HepG2 (cell line): ENCODE results near the gene SP3. TPM values are rescaled to one million over a fixed set of nuclear protein-coding genes. Genes with fewer than 3 reads are reported as not detected.

ENCODE experiments used
- ARNT ChIP-seq: fragments of 450-650 bp; IDR thresholded peaks from 2 replicates; pipeline ENCODE4 v1.6.1; 2017
- ASH2L ChIP-seq: fragments of 300-600, 200-600 bp; sonication (generic); IDR thresholded peaks from 2 replicates; pipeline ENCODE4 v1.7.0; 2017; ENCODE audit warnings: low read depth, mild to moderate bottlenecking, moderate library complexity, mixed read lengths, low read length; ENCODE audit not compliant: insufficient read length
- ATAD3A ChIP-seq: sonication (generic); formaldehyde crosslinking; IDR thresholded peaks from 2 replicates; pipeline ENCODE4 v1.4.0; 2020; ENCODE audit warnings: missing genetic modification reagents
- ATRX ChIP-seq: sonication (generic); formaldehyde crosslinking; IDR thresholded peaks from 2 replicates; pipeline ENCODE4 v1.4.0; 2020; ENCODE audit warnings: missing genetic modification reagents, borderline replicate concordance
- GLI4 ChIP-seq: sonication (generic); formaldehyde crosslinking; IDR thresholded peaks from 2 replicates; pipeline ENCODE4 v1.5.1; 2020; ENCODE audit warnings: missing genetic modification reagents, mild to moderate bottlenecking, moderate library complexity, borderline replicate concordance
- GTF2F1 ChIP-seq: fragments of 150-350 bp; IDR thresholded peaks from 2 replicates; pipeline ENCODE4 v1.6.1; 2014; ENCODE audit warnings: low read length
- GTF3A ChIP-seq: sonication (generic); formaldehyde crosslinking; conservative IDR thresholded peaks from 2 replicates; pipeline ENCODE4 v1.4.0; 2020; ENCODE audit warnings: mild to moderate bottlenecking, missing genetic modification reagents
- GZF1 ChIP-seq: sonication (generic); formaldehyde crosslinking; IDR thresholded peaks from 2 replicates; pipeline ENCODE4 v1.5.1; 2020; ENCODE audit warnings: mild to moderate bottlenecking, missing genetic modification reagents
- HDAC2 ChIP-seq: sonication (generic); formaldehyde crosslinking; IDR thresholded peaks from 2 replicates; pipeline ENCODE4 v1.4.0; 2020; ENCODE audit warnings: missing genetic modification reagents
- MAF1 ChIP-seq: sonication (generic); formaldehyde crosslinking; IDR thresholded peaks from 2 replicates; pipeline ENCODE4 v1.5.0; 2020; ENCODE audit warnings: missing genetic modification reagents, borderline replicate concordance
- MIXL1 ChIP-seq: IDR thresholded peaks from 2 replicates; pipeline ENCODE4 v1.6.1; 2016
- RFX3 ChIP-seq: IDR thresholded peaks from 2 replicates; pipeline ENCODE4 v1.6.1; 2016; ENCODE audit warnings: missing biosample characterization, missing genetic modification reagents
- RORA ChIP-seq: sonication (generic); formaldehyde crosslinking; IDR thresholded peaks from 2 replicates; pipeline ENCODE4 v1.5.0; 2020; ENCODE audit warnings: mild to moderate bottlenecking, missing genetic modification reagents, moderate library complexity
- U2AF2 ChIP-seq: fragments of 200-400 bp; formaldehyde crosslinking; IDR thresholded peaks from 2 replicates; pipeline ENCODE4 v1.6.1; 2017; ENCODE audit warnings: low read depth, mild to moderate bottlenecking, low read length
- XBP1 ChIP-seq: sonication (generic); formaldehyde crosslinking; IDR thresholded peaks from 2 replicates; pipeline ENCODE4 v1.5.0; 2020; ENCODE audit warnings: missing genetic modification reagents
- YEATS4 ChIP-seq: sonication (generic); formaldehyde crosslinking; IDR thresholded peaks from 2 replicates; pipeline ENCODE4 v1.4.0; 2020; ENCODE audit warnings: missing genetic modification reagents, borderline replicate concordance
- ZFP36 ChIP-seq: fragments of 150-350 bp; IDR thresholded peaks from 2 replicates; pipeline ENCODE4 v1.6.1; 2018; ENCODE audit warnings: borderline replicate concordance, low read length, low read depth; ENCODE audit not compliant: partially characterized antibody
- ZKSCAN8 ChIP-seq: IDR thresholded peaks from 2 replicates; pipeline ENCODE4 v1.6.1; 2016; ENCODE audit warnings: borderline replicate concordance, missing genetic modification reagents, missing compliant biosample characterization
- ZMAT3 ChIP-seq: sonication (generic); formaldehyde crosslinking; conservative IDR thresholded peaks from 2 replicates; pipeline ENCODE4 v1.7.0; 2021; ENCODE audit warnings: missing genetic modification reagents
- ZNF12 ChIP-seq: sonication (generic); formaldehyde crosslinking; IDR thresholded peaks from 2 replicates; pipeline ENCODE4 v1.5.0; 2020; ENCODE audit warnings: missing genetic modification reagents
- ZNF282 ChIP-seq: fragments of 450-650 bp; IDR thresholded peaks from 2 replicates; pipeline ENCODE4 v1.6.1; 2018; ENCODE audit not compliant: partially characterized antibody
- ZNF292 ChIP-seq: sonication (generic); formaldehyde crosslinking; IDR thresholded peaks from 2 replicates; pipeline ENCODE4 v1.8.1; 2022; ENCODE audit warnings: mild to moderate bottlenecking, low read depth, missing genetic modification reagents, borderline replicate concordance
- ZNF431 ChIP-seq: sonication (generic); formaldehyde crosslinking; IDR thresholded peaks from 2 replicates; pipeline ENCODE4 v1.9.0; 2022; ENCODE audit warnings: missing genetic modification reagents, low read depth, mild to moderate bottlenecking, borderline replicate concordance
- ZNF451 ChIP-seq: sonication (generic); formaldehyde crosslinking; IDR thresholded peaks from 2 replicates; pipeline ENCODE4 v1.5.0; 2020; ENCODE audit warnings: mild to moderate bottlenecking, missing genetic modification reagents
- ZNF577 ChIP-seq: sonication (generic); formaldehyde crosslinking; IDR thresholded peaks from 2 replicates; pipeline ENCODE4 v1.4.0; 2020; ENCODE audit warnings: mild to moderate bottlenecking, low read depth, missing genetic modification reagents, borderline replicate concordance
- polyA plus RNA-seq, 8 experiments: library from polyadenylated mRNA; depleted of rRNA in 3 of 8; stranded (reverse) in 7 of 8; unstranded in 1 of 8; fragments of >200 nt; fragmentation: Illumina TruSeq in 4 of 8; extraction: Trizol in 4 of 8; gene quantifications; 2 replicates each; pipeline versions ENCODE4 v1.2.1 to v1.2.3, GENCODE V29; 2011 to 2016; ENCODE audit warnings: low read depth in 4 of 8, missing spikeins in 1 of 8, mixed read lengths in 1 of 8; ENCODE audit not compliant: insufficient read depth in 1 of 8
- total RNA-seq, 5 experiments: library from RNA; depleted of rRNA; stranded (reverse); fragments of >200 nt; fragmentation: Illumina TruSeq; extraction: Trizol; gene quantifications; 2 replicates each; pipeline ENCODE4 v1.2.3, GENCODE V29; 2016; ENCODE audit warnings: low read depth in 1 of 5
- TF ChIP-seq, protein P1 (sequence below): sonication (generic); formaldehyde crosslinking; IDR thresholded peaks from 2 replicates; pipeline ENCODE4 v1.5.0; 2020; ENCODE audit warnings: mild to moderate bottlenecking, missing genetic modification reagents
- TF ChIP-seq, protein P2 (sequence below): sonication (generic); formaldehyde crosslinking; IDR thresholded peaks from 2 replicates; pipeline ENCODE4 v1.4.0; 2020; ENCODE audit warnings: missing genetic modification reagents

Gene SP3
- total and polyA plus RNA-seq, 2 of the 13 experiments (the other 11 are each of a cell fraction or from before 2014, with no cell fraction given) = 57.3 to 132 TPM

DNA sequence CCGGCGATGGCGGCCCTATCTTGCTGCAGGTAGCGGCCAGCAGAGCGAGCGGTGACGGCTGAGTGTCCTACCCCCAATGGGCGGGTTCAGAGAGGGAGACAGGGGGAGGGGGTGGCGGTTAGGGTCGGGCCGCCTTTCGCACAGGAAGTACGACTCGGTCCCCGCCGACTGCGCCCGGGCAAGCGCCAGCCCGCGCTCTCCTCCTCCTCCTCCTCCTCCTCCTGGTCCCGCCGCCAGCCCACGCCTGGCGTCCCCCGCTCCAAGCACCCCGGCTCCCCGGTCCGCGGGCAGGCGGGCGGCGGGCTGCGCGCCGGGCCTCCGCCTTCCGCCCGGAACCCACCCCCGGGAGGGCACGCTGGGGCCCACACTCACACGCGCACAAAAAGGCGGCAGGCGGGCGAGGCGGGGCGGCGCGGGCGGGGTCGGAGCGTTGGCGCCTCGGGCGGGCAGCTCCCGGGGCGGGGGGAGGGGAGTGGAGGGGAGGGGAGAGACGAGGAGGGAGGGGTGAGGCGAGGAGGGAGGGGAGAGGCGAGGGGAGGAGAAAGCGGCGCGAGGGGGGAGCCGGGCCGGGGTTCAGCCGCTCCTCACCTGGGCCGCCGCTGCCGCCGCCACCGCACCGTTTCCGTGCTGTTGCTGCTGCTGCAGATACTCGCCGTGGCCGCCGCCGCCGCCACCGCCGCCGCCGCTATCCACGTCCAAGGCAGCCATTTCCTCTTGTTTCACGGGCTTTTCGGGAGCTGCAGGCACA is 1.2 kb downstream of the SP3 start (continued):
- TF ChIP-seq ZFP36 (no peak), MAF1 (CRISPR knock-in tag) (no peak), RFX3 (CRISPR knock-in tag) (no peak), XBP1 (CRISPR knock-in tag) (no peak), HDAC2 (peak; percentile 5; the same call in 1 of the 2 replicates), ZNF431 (CRISPR knock-in tag) (peak; percentile 89; the same call in 1 of the 2 replicates), RORA (CRISPR knock-in tag) (no peak), ZNF12 (CRISPR knock-in tag) (peak; percentile 26; the same call in 1 of the 2 replicates), ATAD3A (CRISPR knock-in tag) (no peak), ZNF292 (CRISPR knock-in tag) (no peak), ASH2L (peak; percentile 62), GTF2F1 (no peak), ZMAT3 (CRISPR knock-in tag) (no peak; the same call in 1 of the 2 replicates), ZNF451 (CRISPR knock-in tag) (no peak; the same call in none of the 2 replicates), YEATS4 (CRISPR knock-in tag) (peak; percentile 92), ATRX (CRISPR knock-in tag) (no peak), GZF1 (CRISPR knock-in tag) (no peak), ARNT (no peak), GLI4 (CRISPR knock-in tag) (no peak), ZNF282 (no peak), GTF3A (0 out of 2 replicates have a peak, but pooled peaks have one; percentile 41), ZKSCAN8 (CRISPR knock-in tag) (no peak), ZNF577 (CRISPR knock-in tag) (no peak), U2AF2 (no peak), MIXL1 (no peak)
- TF ChIP-seq, protein P1, sequence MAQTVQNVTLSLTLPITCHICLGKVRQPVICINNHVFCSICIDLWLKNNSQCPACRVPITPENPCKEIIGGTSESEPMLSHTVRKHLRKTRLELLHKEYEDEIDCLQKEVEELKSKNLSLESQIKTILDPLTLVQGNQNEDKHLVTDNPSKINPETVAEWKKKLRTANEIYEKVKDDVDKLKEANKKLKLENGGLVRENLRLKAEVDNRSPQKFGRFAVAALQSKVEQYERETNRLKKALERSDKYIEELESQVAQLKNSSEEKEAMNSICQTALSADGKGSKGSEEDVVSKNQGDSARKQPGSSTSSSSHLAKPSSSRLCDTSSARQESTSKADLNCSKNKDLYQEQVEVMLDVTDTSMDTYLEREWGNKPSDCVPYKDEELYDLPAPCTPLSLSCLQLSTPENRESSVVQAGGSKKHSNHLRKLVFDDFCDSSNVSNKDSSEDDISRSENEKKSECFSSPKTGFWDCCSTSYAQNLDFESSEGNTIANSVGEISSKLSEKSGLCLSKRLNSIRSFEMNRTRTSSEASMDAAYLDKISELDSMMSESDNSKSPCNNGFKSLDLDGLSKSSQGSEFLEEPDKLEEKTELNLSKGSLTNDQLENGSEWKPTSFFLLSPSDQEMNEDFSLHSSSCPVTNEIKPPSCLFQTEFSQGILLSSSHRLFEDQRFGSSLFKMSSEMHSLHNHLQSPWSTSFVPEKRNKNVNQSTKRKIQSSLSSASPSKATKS (CRISPR knock-in tag) = no peak
- TF ChIP-seq, protein P2, sequence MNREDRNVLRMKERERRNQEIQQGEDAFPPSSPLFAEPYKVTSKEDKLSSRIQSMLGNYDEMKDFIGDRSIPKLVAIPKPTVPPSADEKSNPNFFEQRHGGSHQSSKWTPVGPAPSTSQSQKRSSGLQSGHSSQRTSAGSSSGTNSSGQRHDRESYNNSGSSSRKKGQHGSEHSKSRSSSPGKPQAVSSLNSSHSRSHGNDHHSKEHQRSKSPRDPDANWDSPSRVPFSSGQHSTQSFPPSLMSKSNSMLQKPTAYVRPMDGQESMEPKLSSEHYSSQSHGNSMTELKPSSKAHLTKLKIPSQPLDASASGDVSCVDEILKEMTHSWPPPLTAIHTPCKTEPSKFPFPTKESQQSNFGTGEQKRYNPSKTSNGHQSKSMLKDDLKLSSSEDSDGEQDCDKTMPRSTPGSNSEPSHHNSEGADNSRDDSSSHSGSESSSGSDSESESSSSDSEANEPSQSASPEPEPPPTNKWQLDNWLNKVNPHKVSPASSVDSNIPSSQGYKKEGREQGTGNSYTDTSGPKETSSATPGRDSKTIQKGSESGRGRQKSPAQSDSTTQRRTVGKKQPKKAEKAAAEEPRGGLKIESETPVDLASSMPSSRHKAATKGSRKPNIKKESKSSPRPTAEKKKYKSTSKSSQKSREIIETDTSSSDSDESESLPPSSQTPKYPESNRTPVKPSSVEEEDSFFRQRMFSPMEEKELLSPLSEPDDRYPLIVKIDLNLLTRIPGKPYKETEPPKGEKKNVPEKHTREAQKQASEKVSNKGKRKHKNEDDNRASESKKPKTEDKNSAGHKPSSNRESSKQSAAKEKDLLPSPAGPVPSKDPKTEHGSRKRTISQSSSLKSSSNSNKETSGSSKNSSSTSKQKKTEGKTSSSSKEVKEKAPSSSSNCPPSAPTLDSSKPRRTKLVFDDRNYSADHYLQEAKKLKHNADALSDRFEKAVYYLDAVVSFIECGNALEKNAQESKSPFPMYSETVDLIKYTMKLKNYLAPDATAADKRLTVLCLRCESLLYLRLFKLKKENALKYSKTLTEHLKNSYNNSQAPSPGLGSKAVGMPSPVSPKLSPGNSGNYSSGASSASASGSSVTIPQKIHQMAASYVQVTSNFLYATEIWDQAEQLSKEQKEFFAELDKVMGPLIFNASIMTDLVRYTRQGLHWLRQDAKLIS (CRISPR knock-in tag) = no peak
